GM21528 (cell line): Measurements from ENCODE around the gene PTPRCAP.
"Not testable (repeated sequence)": the region's sequence is repeated elsewhere in the genome, so short reads cannot be mapped to it uniquely, and the experiment has no call there.

ENCODE experiments used
- ATAC-seq: cut with Tn5 transposase; IDR thresholded peaks from one replicate; pipeline ENCODE4 v1.9.1; 2021; ENCODE audit warnings: mild to moderate bottlenecking, moderate library complexity; ENCODE audit not compliant: unreplicated experiment, low FRiP score

The PTPRCAP gene

GRCh38 chr11:67466367-67466766 is 28.9 kb upstream of the PTPRCAP start:
- ATAC-seq = no peak

- ATAC-seq = not testable (repeated sequence)
Observed at GRCh38 chr11:67465530-67465929, 28.0 kb upstream of the PTPRCAP start.

- no peak for ATAC-seq
Observed at GRCh38 chr11:67465189-67465510, 27.7 kb upstream of the PTPRCAP start.

- ATAC-seq = peak; percentile 52
Observed at GRCh38 chr11:67464411-67465188, 27.1 kb upstream of the PTPRCAP start.

DNA sequence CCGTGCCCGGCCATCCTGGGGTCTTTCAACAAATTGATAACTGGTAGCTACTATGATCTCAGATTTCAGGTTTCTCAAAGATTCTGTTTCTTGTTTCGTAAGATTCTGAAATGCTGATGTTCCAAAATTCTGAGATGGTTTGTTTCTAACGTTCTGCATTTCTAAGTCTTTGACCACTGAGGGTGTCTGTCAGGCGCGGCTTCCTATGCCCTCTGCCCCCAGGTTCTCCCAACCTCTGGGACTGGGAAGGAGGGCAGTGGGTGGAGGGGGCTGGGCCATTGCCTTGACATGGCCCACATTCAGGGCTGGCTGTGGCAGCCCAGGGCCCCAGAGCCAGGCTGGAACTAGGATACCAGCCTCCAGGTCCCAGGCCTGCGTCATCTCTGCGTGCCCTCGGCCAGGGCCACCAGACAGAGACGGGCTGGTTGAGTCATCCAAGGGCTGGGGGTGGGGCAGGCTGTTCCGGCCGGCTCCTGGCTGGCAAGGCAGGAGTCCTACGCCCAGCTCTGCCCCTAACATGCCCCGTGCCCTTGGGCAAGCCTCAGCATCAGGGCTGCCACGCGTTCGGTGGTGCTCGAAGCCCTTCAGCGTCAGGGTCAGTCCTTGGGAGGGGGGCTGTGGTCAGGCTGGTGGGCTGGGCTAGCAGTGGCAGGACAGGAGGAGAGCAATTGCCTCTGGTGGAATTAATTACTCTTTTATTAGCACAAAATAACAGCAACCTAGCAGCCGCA is 26.4 kb upstream of the PTPRCAP start:
- no peak for ATAC-seq

DNA sequence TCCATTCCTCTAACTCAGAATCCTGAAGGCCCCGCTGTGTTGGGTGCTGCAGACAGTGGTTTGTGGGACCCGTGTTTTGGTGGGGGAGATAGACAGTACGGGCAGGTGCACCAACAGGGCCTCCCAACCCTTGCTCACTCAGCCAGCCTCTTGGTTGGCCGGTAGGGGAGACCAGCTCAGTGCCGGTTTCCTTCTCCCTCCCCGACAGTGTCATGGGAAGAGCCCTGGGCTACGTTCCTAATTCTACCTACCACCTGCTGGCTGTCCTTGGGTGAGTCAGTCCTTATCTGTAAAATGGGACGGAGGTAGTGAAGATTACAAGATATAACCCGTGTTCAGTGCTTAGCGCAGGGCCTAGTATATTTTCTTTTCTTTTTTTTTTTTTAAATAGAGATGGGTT is 25.7 kb upstream of the PTPRCAP start:
- no peak for ATAC-seq

DNA sequence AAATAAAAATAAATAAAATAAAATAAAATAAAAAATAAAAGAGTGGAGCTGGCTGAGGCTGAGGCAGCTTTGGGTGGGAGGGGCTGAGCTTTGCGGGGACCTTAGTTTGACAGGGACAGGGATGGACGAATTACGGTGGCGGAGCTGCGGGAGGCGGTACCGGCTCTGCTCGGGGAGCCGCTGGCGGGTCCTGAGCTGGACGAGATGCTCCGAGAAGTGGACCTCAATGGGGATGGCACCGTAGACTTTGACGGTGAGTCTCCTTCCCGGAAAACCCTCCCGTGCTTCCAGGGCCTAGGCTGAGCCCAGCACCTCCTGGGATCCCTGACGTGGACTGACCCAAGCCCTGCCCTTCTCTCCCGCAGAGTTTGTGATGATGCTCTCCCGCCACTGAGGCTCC is 20.8 kb upstream of the PTPRCAP start:
- no peak for ATAC-seq

- no peak for ATAC-seq
Observed at GRCh38 chr11:67457453-67457852, 20.0 kb upstream of the PTPRCAP start.

GRCh38 chr11:67456068-67456705 is 18.7 kb upstream of the PTPRCAP start:
- ATAC-seq = no peak

- ATAC-seq = no peak
Observed at GRCh38 chr11:67455054-67455453, 17.6 kb upstream of the PTPRCAP start, which contains the start of gene CABP4. CABP4 (plus strand) TSS chr11:67455354; CDS start chr11:67455424, 70 bp downstream.

GRCh38 chr11:67453816-67454732 is 16.6 kb upstream of the PTPRCAP start:
- no peak for ATAC-seq

DNA sequence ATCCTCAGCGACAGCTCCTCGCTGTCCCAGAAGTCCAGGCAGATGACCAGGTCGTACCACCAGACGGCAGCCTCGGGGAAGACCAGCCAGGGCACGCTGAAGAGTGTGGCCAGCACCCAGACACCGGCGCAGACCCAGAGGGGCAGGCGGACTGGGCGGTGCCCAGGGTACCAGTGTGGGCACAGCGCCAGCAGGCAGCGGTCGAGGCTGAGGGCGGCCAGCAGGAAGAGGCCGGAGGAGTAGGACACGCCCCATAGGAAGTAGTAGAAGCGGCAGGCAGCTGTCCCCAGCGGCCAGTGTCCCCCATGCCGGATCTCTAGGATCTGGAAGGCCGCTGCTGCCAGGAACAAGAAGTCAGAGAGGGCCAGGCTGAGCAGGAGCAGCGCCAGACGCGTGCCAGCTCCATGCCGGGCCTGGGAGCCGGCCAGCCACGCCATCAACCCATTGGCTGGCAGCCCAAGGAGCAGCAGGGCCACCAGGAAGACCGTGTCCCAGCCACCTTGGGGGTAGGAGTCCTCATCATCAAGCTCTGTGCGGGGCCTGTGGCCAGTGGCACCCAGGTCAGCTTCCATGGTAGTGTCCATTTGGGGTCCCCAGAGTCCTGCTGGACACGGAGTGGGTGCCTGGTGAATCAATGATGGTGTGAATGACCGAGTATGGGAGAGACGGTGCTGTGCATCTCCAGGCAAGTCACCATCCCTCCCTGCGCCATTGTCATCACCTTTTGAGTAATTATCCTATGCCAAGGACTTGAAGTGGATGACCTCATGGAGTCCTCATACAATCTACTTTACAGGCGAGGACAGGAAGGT is 14.9 kb upstream of the PTPRCAP start, which contains the start of gene GPR152:
Gene GPR152, minus strand, starts transcription at position 589 of the 812 bp plus-strand sequence. Its CDS starts 5 bp downstream, at position 584.
- ATAC-seq = no peak

DNA sequence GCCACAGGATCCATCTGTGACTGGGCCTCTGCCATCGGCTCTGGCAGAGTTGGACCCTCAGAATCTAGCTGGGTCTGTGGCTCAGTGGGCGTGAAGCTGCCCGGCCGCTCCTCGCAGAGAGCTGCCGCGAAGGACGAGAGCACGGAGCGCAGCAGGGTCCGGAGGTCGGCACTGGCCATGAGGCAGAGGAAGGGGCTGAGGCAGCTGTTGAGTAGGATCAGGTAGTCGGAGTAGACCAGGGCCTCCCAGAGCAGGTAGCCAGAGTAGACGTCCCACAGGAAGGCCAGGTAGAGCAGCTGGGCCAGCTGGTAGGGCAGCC is 14.1 kb upstream of the PTPRCAP start:
- ATAC-seq = no peak

DNA sequence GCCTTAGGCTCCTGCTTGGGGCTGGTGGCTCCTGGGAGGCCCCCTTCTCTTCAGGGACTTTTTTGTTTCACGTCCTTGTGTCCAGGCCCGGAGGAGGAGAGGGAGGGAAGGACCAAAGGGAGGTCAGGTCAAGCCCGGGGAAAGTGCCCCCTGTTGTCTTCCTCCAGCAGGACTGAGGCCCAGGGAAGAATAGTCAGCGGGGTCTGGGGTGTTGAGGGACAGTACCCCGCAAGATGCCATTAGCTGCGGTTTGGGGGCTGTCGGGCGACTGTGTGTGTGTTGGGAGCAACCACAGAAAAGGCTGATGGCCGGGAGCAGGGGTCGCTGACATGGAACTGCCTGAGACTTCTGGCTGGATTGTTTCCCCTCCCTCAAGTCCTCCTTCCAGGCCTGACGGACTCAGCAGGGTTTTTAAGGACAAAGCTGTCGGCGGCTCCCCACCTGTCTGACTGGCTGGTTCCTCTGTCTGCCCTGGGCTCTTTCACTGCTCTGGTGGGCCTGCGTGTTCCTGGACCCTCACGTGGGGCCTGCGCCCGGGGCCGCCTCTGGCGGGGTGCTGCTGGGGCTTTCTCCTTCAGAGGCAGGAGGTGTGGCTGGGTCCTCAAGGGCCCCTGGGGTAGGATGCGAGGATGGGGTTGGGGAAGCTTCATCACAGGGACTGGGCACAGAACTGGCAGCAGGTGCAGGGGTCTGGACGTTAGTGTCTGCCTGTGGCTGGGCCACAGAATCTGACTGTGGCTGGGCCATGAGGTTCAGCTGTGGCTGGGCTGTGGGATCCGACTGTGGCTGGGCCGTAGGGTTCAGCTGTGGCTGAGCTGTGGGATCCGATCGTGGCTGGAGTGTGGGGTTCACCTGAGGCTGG is 13.5 kb upstream of the PTPRCAP start:
- no peak for ATAC-seq

- no peak for ATAC-seq
Observed at GRCh38 chr11:67449116-67449844, 11.8 kb upstream of the PTPRCAP start.

DNA sequence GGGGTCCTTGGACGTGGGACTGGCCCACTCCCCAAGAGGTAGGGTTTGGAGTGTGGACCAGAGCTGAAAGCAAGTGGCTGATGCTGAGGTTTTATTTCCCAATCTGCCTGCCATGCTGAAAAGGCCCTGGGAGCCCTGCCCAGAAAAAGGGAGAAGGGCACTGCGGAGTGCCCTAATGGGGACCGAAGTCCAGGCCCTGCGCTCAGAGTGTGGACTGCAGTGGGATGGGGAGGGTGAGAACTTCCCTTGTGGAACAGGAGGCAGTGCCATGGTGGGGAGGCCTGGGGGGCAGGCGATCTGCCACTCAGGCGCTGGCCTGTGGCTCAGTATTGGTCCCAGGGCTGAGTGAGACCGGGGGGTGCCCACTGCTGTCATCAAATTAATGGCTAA is 10.7 kb upstream of the PTPRCAP start:
- ATAC-seq = no peak

DNA sequence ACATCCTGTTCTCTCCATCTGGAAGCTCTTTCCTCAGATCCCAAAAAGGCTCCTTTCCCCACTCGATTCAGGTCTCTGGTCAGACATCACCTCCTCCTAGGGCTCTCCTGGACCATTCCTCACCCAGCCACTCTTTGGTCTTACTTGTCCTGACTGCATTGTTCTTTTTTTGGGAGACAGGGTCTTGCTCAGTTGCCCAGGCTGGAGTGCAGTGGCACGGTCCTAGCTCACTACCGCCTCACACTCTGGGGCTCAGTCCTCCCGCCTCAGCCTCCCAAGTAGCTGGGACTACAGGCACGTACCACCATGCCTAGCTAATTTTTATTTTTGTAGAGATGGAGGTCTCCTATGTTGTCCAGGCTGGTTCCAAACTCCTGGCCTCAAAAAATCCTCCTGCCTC is 8.0 kb upstream of the PTPRCAP start:
- no peak for ATAC-seq
